NCI-H446 treated with DMSO at 0.1 percent for 48 hours (cell line): ENCODE data around the gene VWA3B.
"Not testable (repeated sequence)": the region's sequence is repeated elsewhere in the genome, so short reads cannot be mapped to it uniquely, and the experiment has no call there.

ENCODE experiments used
- DNase-seq: peaks from one replicate; lab custom pipeline; 2025; lab: John Stamatoyannopoulos, UW

VWA3B gene

GRCh38 chr2:98088261-98088660 is 1.3 kb downstream of the VWA3B start:
- no peak for DNase-seq

DNA sequence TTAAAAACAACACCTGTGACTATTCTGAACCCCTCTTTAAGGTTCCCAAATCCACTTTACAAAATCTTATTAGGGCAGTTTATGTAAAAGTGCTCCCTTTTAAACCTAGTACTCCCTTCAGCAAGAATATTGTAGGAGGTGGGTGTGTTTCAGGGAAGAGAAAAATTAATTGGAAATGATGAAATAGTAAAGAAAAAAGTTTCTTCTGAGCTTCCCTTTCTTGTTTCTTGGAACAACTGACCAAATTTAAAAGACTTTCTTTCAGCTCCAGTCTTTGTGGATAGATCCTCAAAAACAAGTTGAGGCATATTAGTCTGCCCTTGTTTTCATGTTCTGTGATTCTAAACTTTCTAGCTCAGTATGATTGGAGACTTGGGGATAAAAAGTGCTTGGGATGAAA is 3.0 kb downstream of the VWA3B start:
- DNase-seq = no peak

DNA sequence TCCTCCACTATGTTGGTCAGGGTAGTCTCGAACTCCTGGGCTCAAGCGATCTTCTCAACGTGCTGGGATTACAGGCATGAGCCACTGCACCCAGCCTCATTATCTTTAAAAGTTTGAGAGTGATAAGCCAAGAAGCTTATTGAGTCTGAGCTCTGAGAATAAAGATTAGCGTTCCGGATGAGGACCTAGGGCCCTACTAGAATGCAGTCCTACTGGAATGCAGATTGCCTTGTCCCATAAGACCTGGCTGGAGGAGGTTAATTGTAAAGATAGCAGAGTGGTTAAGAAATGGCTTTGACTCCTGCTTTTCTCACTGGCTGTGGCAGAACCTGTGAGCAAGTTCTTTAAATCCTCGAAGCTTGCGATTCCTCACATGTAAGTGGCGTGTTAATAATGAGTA is 4.0 kb downstream of the VWA3B start:
- DNase-seq = no peak

GRCh38 chr2:98091738-98092137 is 4.8 kb downstream of the VWA3B start:
- DNase-seq = no peak

GRCh38 chr2:98093146-98093545 is 6.2 kb downstream of the VWA3B start:
- DNase-seq = no peak

DNA sequence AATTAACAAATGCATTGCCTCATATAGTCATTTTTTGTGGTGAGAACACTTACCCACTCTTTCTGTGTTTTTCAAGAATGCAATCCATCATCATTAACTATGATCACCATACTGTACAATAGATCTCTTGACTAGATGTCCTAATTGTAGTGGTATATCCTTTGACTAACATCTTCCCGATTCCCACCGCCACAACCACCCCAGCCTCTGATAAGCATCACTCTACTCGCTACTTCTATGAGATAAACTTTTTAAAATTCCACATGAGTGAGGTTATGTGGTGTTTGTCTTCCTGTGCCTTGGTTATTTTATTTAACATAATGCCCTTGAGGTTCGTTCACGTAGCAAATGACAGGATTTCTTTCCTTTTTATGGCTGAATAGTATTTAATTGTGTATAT is 6.6 kb downstream of the VWA3B start:
- no peak for DNase-seq

- no peak for DNase-seq
Observed at GRCh38 chr2:98099939-98100743, 13.2 kb downstream of the VWA3B start.

- DNase-seq = not testable (repeated sequence)
Observed at GRCh38 chr2:98102315-98102714, 15.3 kb downstream of the VWA3B start.

GRCh38 chr2:98102878-98103277 is 15.9 kb downstream of the VWA3B start:
- DNase-seq = no peak

DNA sequence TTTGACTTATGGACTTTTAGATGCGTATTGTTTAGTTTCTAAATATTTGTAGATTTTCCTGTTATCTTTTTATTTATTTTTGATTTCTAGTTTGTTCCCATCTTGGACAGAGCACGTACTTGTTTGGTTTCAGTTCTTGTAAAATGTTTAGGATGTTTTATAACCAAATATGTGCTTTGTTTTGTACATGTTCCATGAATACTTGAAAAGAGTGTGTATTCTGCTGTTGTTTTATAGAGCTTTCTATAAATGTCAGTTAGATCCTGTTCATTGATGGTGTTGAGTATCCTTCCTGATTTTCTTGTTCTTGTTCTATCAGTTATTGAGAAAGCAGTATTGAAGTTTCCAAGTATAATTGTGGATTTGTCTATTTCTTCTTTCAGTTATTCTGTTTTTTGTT is 21.1 kb downstream of the VWA3B start:
- DNase-seq = no peak

DNA sequence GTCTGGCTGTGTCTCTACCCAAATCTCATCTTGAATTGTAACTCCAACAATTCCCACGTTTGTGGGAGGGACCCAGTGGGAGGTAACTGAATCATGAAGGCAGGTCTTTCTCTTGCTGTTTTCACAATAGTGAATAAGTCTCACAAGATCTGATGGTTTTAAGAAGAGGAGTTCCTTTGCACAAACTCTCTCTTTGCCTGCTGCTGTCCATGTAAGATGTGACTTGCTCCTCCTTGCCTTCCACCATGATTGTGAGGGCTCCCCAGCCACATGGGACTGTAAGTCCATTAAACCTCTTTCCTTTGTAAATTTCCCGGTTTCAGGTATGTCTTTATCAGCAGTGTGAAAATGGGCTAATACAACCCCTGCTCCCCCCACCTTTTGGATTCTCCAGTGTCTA is 23.8 kb downstream of the VWA3B start:
- no peak for DNase-seq

DNA sequence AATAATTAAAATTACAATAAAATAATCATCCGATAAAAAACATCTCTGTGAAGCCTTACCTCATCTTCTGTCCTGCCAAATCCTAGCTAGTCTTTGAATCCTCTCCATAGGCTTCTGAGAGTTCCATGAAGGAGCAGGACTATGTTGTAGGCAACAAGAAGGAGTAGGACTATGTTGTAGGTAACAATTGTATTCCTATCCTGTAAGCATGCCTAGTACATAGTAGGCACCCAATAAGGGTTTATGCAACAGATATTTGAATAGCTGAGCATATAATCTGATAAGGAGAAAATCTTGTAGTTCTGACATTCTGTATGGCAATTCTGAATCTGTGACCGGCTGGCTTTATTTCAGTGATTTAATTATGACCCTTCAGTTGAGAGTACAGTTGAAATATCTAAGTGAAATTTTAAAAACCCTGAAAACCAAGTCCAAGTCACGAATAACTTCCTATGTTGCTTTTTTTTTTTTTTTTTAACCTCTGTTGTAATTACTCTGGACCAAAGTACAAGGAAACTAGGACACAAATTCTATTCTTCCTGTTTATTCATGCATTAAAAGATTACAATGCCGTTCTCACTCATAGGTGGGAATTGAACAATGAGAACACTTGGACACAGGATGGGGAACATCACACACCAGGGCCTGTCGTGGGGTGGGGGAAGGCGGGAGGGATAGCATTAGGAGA is 27.8 kb downstream of the VWA3B start:
- DNase-seq = no peak

- no peak for DNase-seq
Observed at GRCh38 chr2:98118161-98118560, 31.2 kb downstream of the VWA3B start.

- DNase-seq = no peak
Observed at GRCh38 chr2:98118852-98119251, 31.9 kb downstream of the VWA3B start.

GRCh38 chr2:98121149-98121548 is 34.2 kb downstream of the VWA3B start:
- no peak for DNase-seq

GRCh38 chr2:98122524-98122923 is 35.6 kb downstream of the VWA3B start:
- no peak for DNase-seq

DNA sequence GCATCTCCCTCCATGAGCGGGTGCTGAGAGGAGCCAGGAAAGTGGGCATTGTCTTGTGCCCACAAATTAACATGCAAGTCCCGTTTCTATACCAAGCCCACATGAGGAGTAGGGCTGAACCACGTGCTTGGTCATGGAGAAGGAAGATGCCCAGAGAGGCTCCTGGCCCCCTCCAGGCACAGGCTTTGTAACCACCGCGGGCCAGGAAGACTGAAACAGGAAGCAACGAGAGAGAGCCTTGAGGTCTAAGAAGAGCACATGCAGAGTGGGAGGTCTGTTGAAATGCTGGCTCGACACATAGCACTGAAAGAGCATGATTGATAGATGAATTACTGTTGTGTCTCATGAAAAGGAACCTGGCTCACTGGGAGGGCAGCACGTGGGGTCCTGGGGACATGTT is 36.3 kb downstream of the VWA3B start:
- no peak for DNase-seq

DNA sequence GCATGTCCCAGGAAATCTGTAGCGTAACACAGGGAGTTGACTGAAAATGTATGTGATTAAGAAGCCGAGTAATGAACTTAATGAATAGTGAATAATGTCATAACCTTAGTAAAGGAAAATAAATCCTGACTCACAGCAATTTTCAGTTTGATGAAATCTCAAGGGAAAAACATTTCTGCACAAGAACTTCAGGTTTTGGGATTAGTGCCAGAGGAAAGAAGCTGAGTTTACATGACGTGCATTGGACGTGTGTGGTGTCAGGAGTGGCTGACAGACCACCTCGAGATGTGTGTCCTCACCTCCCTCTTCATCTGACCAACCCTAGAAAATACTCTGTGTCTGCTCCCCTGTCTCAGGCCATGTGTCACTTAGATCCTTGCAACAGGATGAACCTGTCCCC is 39.1 kb downstream of the VWA3B start:
- no peak for DNase-seq

- DNase-seq = no peak
Observed at GRCh38 chr2:98127229-98127989, 40.4 kb downstream of the VWA3B start.

DNA sequence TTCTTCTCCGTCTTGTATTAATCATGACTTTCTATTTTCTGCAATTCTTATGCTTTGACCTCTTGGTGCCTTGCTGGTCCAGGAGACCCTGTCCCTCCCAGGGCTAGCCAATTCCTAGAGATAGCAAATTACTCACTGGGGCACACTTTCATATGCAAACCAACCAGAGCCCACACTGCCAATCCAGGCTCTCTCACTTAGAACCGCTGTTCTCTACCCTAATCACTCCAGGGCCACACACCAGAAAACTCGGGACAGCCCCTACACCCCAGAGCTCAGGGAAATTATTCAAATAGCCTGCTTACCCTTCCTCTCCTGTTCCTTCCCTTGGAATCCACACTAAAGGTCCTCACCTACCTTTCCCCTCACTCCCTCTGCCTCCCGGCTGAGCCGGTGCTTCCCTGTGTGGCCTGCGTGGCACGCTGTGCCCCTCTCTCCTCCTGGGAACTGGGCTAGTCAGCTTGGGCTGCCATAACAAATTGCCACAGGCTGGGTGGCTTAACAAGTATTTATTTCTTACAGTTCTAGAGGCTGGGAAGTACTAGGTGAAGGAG is 41.7 kb downstream of the VWA3B start:
- DNase-seq = no peak

DNA sequence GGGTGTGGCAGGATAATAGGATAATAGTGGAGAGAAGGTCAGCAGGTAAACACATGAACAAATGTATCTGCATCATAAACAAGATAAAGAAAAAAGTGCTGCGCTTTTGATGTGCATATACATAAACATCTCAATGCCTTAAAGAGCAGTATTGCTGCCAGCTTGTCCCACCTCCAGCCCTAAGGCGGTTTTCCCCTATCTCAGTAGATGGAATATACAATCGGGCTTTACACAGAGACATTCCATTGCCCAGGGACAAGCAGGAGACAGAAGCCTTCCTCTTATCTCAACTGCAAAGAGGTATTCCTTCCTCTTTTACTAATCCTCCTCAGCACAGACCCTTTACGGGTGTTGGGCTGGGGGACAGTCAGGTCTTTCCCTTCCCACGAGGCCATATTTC is 43.1 kb downstream of the VWA3B start:
- not testable (repeated sequence) for DNase-seq

DNA sequence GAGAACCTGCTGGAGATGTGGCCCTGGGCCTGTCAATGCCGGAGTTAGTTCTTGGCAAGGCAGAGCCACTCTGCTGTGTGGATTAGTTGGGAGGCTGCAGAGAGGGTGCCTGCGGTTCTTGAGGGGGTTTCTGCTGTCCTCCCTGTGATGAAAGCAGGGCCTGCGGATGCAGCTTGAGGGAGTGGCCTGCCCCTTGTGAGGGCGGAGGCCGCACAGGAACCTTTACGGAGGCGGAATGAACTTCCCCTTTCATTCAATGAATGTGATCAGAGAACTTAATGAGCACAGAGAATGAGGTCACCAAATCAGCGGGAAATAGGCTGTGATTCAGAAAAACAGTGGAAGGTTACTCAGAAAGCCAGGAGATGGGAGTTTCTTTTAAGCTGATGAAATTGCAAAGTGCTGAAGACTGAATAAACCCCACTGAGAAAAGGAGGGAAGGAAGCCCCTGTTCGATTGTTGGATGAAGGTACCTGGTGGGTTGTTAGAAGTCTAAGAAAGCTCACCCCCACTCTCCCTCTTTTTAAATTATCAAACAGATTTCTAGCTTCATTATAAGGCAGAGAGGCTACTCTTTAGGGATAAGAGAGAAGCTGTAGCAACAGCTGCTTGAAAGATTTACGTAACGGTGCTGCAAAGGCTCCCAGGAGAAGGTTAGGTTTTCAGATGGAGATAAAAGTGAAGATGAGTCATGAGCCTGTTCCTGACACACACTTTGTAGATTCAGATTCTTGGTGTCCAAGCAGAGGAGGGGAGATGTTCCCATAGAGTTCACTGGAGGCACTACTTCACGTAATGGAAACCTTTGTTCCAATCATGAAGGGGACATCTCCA is 47.4 kb downstream of the VWA3B start:
- DNase-seq = no peak
